H1 (cell line): Measurements from ENCODE around the gene DUSP10. TPM values are rescaled to one million over a fixed set of nuclear protein-coding genes. Genes with fewer than 3 reads are reported as not detected.

Source experiments
- CTCF ChIA-PET: fragments of 300-600 bp; sonication (Branson Sonifier 250); formaldehyde crosslinking; loops from one replicate; lab custom pipeline; 2021; ENCODE audit not compliant: partially characterized antibody; lab: Charles Lee
- POLR2A ChIA-PET: fragments of 300-600 bp; sonication (Branson Sonifier 250); formaldehyde crosslinking; loops from one replicate; lab custom pipeline; 2021; ENCODE audit warnings: inconsistent platforms; ENCODE audit not compliant: partially characterized antibody; lab: Charles Lee
- DNase-seq, 2 experiments: peaks; one replicate each; pipeline versions ENCODE4 v3.0.0 to v3.0.0-alpha.2; 2010 to 2022; ENCODE audit warnings: low spot score in 2 of 2, low read depth in 1 of 2, mixed read lengths in 1 of 2
- FAIRE-seq: peaks from 2 replicates; lab custom pipeline; 2011; peaks lifted over from hg19 to GRCh38; lab: Jason Lieb, UNC
- H2AFZ ChIP-seq: 2 replicates; pipeline ENCODE4 v1.8.1; 2012; ENCODE audit warnings: low read length, inconsistent platforms
- H2AK5ac ChIP-seq: 2 replicates; pipeline ENCODE4 v1.6.1; 2013; ENCODE audit warnings: low read depth, low read length
- H2BK120ac ChIP-seq: replicated peaks from 2 replicates; pipeline ENCODE3; 2013; ENCODE audit warnings: low read depth, low read length, inconsistent platforms
- H2BK12ac ChIP-seq: 2 replicates; pipeline ENCODE4 v1.6.1; 2013; ENCODE audit warnings: low read depth, low read length
- H2BK15ac ChIP-seq: 2 replicates; pipeline ENCODE4 v1.6.1; 2013; ENCODE audit warnings: low read length
- H2BK20ac ChIP-seq: 2 replicates; pipeline ENCODE4 v1.6.1; 2013; ENCODE audit warnings: low read length
- H2BK5ac ChIP-seq: 2 replicates; pipeline ENCODE4 v1.6.1; 2013; ENCODE audit warnings: low read depth, low read length
- H3K14ac ChIP-seq: 2 replicates; pipeline ENCODE4 v1.6.1; 2013; ENCODE audit warnings: inconsistent platforms; ENCODE audit not compliant: insufficient read length
- H3K18ac ChIP-seq: 2 replicates; pipeline ENCODE4 v1.6.1; 2013; ENCODE audit warnings: low read length; ENCODE audit errors: extremely low read depth
- H3K23ac ChIP-seq: 2 replicates; pipeline ENCODE4 v1.6.1; 2013; ENCODE audit warnings: inconsistent platforms; ENCODE audit not compliant: insufficient read length
- H3K23me2 ChIP-seq: 2 replicates; pipeline ENCODE4 v1.6.1; 2013; ENCODE audit warnings: low read depth, low read length
- H3K27ac ChIP-seq: 2 replicates; pipeline ENCODE4 v1.6.1; 2011; ENCODE audit warnings: low read depth, low read length, inconsistent platforms
- H3K27me3 ChIP-seq, 4 experiments: replicated peaks in 1 of 4; 1 replicate in 1 of 4; 2 replicates in 3 of 4; pipeline versions ENCODE4 v1.6.1 to v1.8.1; 2011 to 2013; ENCODE audit warnings: low read length in 3 of 4, mild to moderate bottlenecking in 3 of 4, inconsistent platforms in 2 of 4, mixed read lengths in 2 of 4, moderate library complexity in 1 of 4; ENCODE audit not compliant: control insufficient read depth in 3 of 4, insufficient read depth in 3 of 4; ENCODE audit errors: extremely low read depth in 1 of 4
- H3K36me3 ChIP-seq, 4 experiments: 2 replicates each; pipeline versions ENCODE4 v1.6.1 to v1.8.1; 2011 to 2013; ENCODE audit warnings: mild to moderate bottlenecking in 4 of 4, low read length in 3 of 4, moderate library complexity in 2 of 4, control low read depth in 1 of 4, inconsistent platforms in 1 of 4; ENCODE audit not compliant: insufficient read depth in 4 of 4, control insufficient read depth in 2 of 4
- H3K4ac ChIP-seq: replicated peaks from 2 replicates; pipeline ENCODE3; 2013; ENCODE audit warnings: low read length, low read depth, mixed read lengths, inconsistent platforms; ENCODE audit not compliant: insufficient read length
- H3K4me1 ChIP-seq, 4 experiments: replicated peaks in 1 of 4; 1 replicate in 1 of 4; 2 replicates in 3 of 4; pipeline versions ENCODE4 v1.6.1 to v1.8.1; 2011 to 2013; ENCODE audit warnings: low read length in 3 of 4, inconsistent platforms in 2 of 4, mixed read lengths in 1 of 4; ENCODE audit not compliant: insufficient read depth in 4 of 4, control insufficient read depth in 3 of 4
- H3K4me2 ChIP-seq, 2 experiments: 2 replicates each; pipeline versions ENCODE4 v1.6.1 to v1.8.1; 2011 to 2013; ENCODE audit warnings: low read depth in 2 of 2, low read length in 2 of 2, control low read depth in 1 of 2, inconsistent platforms in 1 of 2, mild to moderate bottlenecking in 1 of 2; ENCODE audit not compliant: insufficient read depth in 1 of 2
- H3K4me3 ChIP-seq, 4 experiments: fragments of 200-600, 300-600 bp in 1 of 4; sonication (generic), shearing (Covaris generic), sonication (Bioruptor Twin) in 1 of 4; 2 replicates each; pipeline versions ENCODE4 v1.5.1 to v1.8.1; 2011 to 2016; ENCODE audit warnings: low read length in 4 of 4, low read depth in 3 of 4, control low read depth in 2 of 4, inconsistent platforms in 2 of 4, mild to moderate bottlenecking in 2 of 4, mixed read lengths in 1 of 4, moderate library complexity in 1 of 4; ENCODE audit not compliant: insufficient read depth in 2 of 4; ENCODE audit errors: extremely low read depth in 1 of 4
- H3K56ac ChIP-seq: replicated peaks from 2 replicates; pipeline ENCODE3; 2013; ENCODE audit warnings: low read depth, mild to moderate bottlenecking, mixed read lengths, low read length, inconsistent platforms; ENCODE audit not compliant: insufficient read length
- H3K79me1 ChIP-seq: 2 replicates; pipeline ENCODE4 v1.6.1; 2013; ENCODE audit warnings: low read depth, low read length, control low read depth
- H3K79me2 ChIP-seq, 2 experiments: 2 replicates each; pipeline versions ENCODE4 v1.6.1 to v1.8.1; 2012 to 2013; ENCODE audit warnings: low read length in 2 of 2, mild to moderate bottlenecking in 2 of 2, inconsistent platforms in 1 of 2; ENCODE audit not compliant: insufficient read depth in 2 of 2, control insufficient read depth in 1 of 2
- H3K9ac ChIP-seq, 4 experiments: replicated peaks in 1 of 4; 1 replicate in 1 of 4; 2 replicates in 3 of 4; pipeline versions ENCODE4 v1.6.1 to v1.8.1; 2011 to 2013; ENCODE audit warnings: low read depth in 3 of 4, low read length in 3 of 4, control low read depth in 2 of 4, mild to moderate bottlenecking in 2 of 4, moderate library complexity in 2 of 4, inconsistent platforms in 1 of 4; ENCODE audit errors: extremely low read depth in 1 of 4
- H3K9me3 ChIP-seq, 2 experiments: 2 replicates each; pipeline versions ENCODE4 v1.6.1 to v1.8.1; 2012 to 2013; ENCODE audit warnings: mild to moderate bottlenecking in 2 of 2, moderate library complexity in 2 of 2, control low read depth in 1 of 2, inconsistent platforms in 1 of 2, low read depth in 1 of 2, low read length in 1 of 2, mixed read lengths in 1 of 2; ENCODE audit not compliant: insufficient read depth in 2 of 2
- H4K20me1 ChIP-seq, 2 experiments: replicated peaks in 1 of 2; 2 replicates each; pipeline versions ENCODE3 to v1.8.1; 2011 to 2013; ENCODE audit warnings: inconsistent platforms in 2 of 2, low read length in 2 of 2, mild to moderate bottlenecking in 1 of 2; ENCODE audit not compliant: insufficient read depth in 2 of 2, control insufficient read depth in 1 of 2
- H4K5ac ChIP-seq: 2 replicates; pipeline ENCODE4 v1.6.1; 2013; ENCODE audit warnings: low read length, low read depth, mixed read lengths, inconsistent platforms; ENCODE audit not compliant: insufficient read length
- H4K8ac ChIP-seq: 2 replicates; pipeline ENCODE4 v1.8.0; 2013; ENCODE audit warnings: mild to moderate bottlenecking, moderate library complexity, low read length, inconsistent platforms; ENCODE audit not compliant: insufficient read depth; ENCODE audit errors: extremely low read depth
- H4K91ac ChIP-seq: replicated peaks from 2 replicates; pipeline ENCODE3; 2013; ENCODE audit warnings: low read length, mixed read lengths, inconsistent platforms; ENCODE audit not compliant: insufficient read length
- RNF2 ChIP-seq: fragments of 200-900, 300-1000 bp; sonication (generic); IDR thresholded peaks from 2 replicates; pipeline ENCODE4 v1.7.1; 2016; ENCODE audit warnings: borderline replicate concordance, low read depth, mild to moderate bottlenecking, antibody characterized with exemption, low read length; ENCODE audit not compliant: poor library complexity, severe bottlenecking; ENCODE audit errors: missing control alignments
- WGBS, 2 experiments: shearing (Covaris generic) in 1 of 2; methylation state at CpG; one replicate each; pipeline versions ENCODE4 v1.1.6 to v1.1.7; 2013 to 2015; ENCODE audit warnings: low lambda C conversion rate in 2 of 2, mixed read lengths in 2 of 2, inconsistent platforms in 1 of 2, low coverage in 1 of 2, missing lambda C conversion rate in 1 of 2; ENCODE audit not compliant: insufficient replicate concordance in 2 of 2, insufficient coverage in 1 of 2, insufficient read length in 1 of 2; ENCODE audit errors: extremely low coverage in 1 of 2, missing lambda C conversion rate in 1 of 2; 5-methylcytosine and 5-hydroxymethylcytosine counted together
- polyA plus RNA-seq, 7 experiments: library from polyadenylated mRNA; depleted of rRNA in 3 of 7; stranded (reverse) in 5 of 7; unstranded in 2 of 7; fragments of >200 nt in 5 of 7; fragments of 200-250 nt in 2 of 7; gene quantifications; 1 replicate in 5 of 7; 2 replicates in 1 of 7; 4 replicates in 1 of 7; pipeline versions ENCODE4 v1.2.1 to v1.2.3, GENCODE V29; 2011 to 2013; ENCODE audit warnings: missing spikeins in 2 of 7, mixed read lengths in 2 of 7
- total RNA-seq: library from RNA; stranded (reverse); fragmentation: NEBNext Ultra II Directional; extraction: Animal tissue kit (Norgen Biotek cat#: 25700); gene quantifications from 2 replicates; pipeline ENCODE4 v1.2.1, GENCODE V29; 2021
- TF ChIP-seq, protein P1 (sequence below): IDR thresholded peaks from 2 replicates; pipeline ENCODE4 v1.6.1; 2012; ENCODE audit warnings: inconsistent platforms

The DUSP10 gene
- total and polyA plus RNA-seq, 2 of the 8 experiments (the other 6 are each of a cell fraction or from before 2014, with no cell fraction given), result 1.2 TPM

DNA sequence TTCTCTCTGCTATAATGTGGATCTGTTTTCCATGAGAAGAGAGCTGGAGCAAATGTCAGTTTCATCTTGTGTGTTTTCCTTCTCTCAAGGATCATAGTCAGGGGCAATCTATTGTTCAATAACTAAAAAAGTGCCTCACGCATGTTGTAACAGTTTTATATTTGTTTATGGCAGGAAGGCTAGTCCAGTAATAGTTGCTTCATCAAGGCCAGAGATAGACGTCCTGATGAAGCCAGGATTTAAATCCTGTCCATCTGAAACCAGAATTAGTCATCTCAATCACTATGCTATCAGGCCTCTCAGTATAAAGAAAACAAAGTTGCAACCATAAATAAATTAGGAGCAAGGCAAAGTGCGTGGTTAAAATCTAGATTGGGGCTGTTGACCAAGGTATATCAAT is 30.2 kb upstream of the DUSP10 start:
- H3K4me3 ChIP-seq, result no peak overlapping the region
- H2BK20ac ChIP-seq, result no peak overlapping the region
- H3K27me3 ChIP-seq, result no peaks in the 10 kb centered on the region
- H3K18ac ChIP-seq, result no peak overlapping the region
- no peak overlapping the region for H4K91ac ChIP-seq
- DNase-seq (no peak), FAIRE-seq (no peak)
- no peak overlapping the region for H2BK120ac ChIP-seq
- H4K8ac ChIP-seq, result no peak overlapping the region
- ChIA-PET POLR2A (no interaction called here), CTCF (no interaction called here)
- no peak overlapping the region for H4K5ac ChIP-seq
- no peak overlapping the region for H3K4me2 ChIP-seq
- H3K27ac ChIP-seq, result no peak overlapping the region
- no peak overlapping the region for H3K14ac ChIP-seq
- H2BK12ac ChIP-seq, result no peak overlapping the region
- H3K9me3 ChIP-seq, result no peaks in the 10 kb centered on the region
- H2AFZ ChIP-seq, result no peak overlapping the region
- H3K23ac ChIP-seq, result no peak overlapping the region
- H3K56ac ChIP-seq, result no peak overlapping the region
- no peak overlapping the region for H2BK15ac ChIP-seq
- no peaks in the 10 kb centered on the region for H3K4me1 ChIP-seq
- H4K20me1 ChIP-seq, result no peaks in the 10 kb centered on the region
- 93% methylated on average over 3 of the region's 3 CpGs; no CpG with 5 or more reads in 1 of the 2 experiments for WGBS, 2 experiments
- no peak overlapping the region for H2AK5ac ChIP-seq
- TF ChIP-seq RNF2, result no peak
- TF ChIP-seq, protein P1, sequence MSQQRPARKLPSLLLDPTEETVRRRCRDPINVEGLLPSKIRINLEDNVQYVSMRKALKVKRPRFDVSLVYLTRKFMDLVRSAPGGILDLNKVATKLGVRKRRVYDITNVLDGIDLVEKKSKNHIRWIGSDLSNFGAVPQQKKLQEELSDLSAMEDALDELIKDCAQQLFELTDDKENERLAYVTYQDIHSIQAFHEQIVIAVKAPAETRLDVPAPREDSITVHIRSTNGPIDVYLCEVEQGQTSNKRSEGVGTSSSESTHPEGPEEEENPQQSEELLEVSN, result no peak
- no peaks in the 10 kb centered on the region for H3K36me3 ChIP-seq
- H3K4ac ChIP-seq, result no peak overlapping the region
- H3K79me2 ChIP-seq, result no peaks in the 10 kb centered on the region
- H3K9ac ChIP-seq, result no peak overlapping the region
- no peak overlapping the region for H2BK5ac ChIP-seq
- H3K79me1 ChIP-seq, result no peaks in the 10 kb centered on the region
- no peaks in the 10 kb centered on the region for H3K23me2 ChIP-seq
